GM12878 (cell line): Measurements from ENCODE around the gene SPATA31D1. TPM values are rescaled to one million over a fixed set of nuclear protein-coding genes. Genes with fewer than 3 reads are reported as not detected.

ENCODE experiments used
- ATAC-seq: fragments of 200-7000 bp; cut with Tn5 transposase; 3 replicates; pipeline ENCODE4 v1.9.1; 2020; ENCODE audit warnings: mild to moderate bottlenecking, moderate library complexity
- BruUV-seq: library from RNA; stranded (reverse); fragments of 400-500 nt; replicated peaks from 2 replicates; lab custom pipeline; 2021; lab: Mats Ljungman, UMichigan
- CTCF ChIA-PET: fragments of 300-600 bp; sonication (Branson Sonifier 250); formaldehyde crosslinking; extraction: SDS; loops from one replicate; lab custom pipeline; 2021; ENCODE audit warnings: inconsistent platforms; lab: Yijun Ruan, JAX
- POLR2A ChIA-PET: fragments of 350-600 bp; formaldehyde crosslinking; extraction: SDS; loops from one replicate; lab custom pipeline; 2021; ENCODE audit warnings: inconsistent platforms; lab: Charles Lee
- RAD21 ChIA-PET: fragments of 300-600 bp; sonication (Branson Sonifier 250); formaldehyde crosslinking; loops from one replicate; lab custom pipeline; 2023; ENCODE audit warnings: antibody characterized with exemption; ENCODE audit not compliant: unreplicated experiment; lab: Charles Lee
- SMC1A ChIA-PET: fragments of 300-600 bp; sonication (Branson Sonifier 250); formaldehyde crosslinking; loops from one replicate; lab custom pipeline; 2023; ENCODE audit not compliant: unreplicated experiment, uncharacterized antibody; lab: Charles Lee
- DNase-seq: peaks from one replicate; pipeline ENCODE4 v3.0.0-alpha.2; 2011; ENCODE audit warnings: low read depth, low spot score
- FAIRE-seq: peaks from 3 replicates; lab custom pipeline; 2011; peaks lifted over from hg19 to GRCh38; lab: Jason Lieb, UNC
- H2AFZ ChIP-seq: 2 replicates; pipeline ENCODE4 v1.6.0; 2011; ENCODE audit warnings: low read depth, low read length, control low read depth; ENCODE audit not compliant: control insufficient read depth
- H3K27ac ChIP-seq: 2 replicates; pipeline ENCODE4 v1.5.1; 2011; ENCODE audit warnings: control low read depth; ENCODE audit not compliant: control insufficient read depth, insufficient read depth
- H3K27me3 ChIP-seq, 2 experiments: replicated peaks in 1 of 2; 2 replicates each; pipeline versions ENCODE4 v1.6.0 to v1.6.1; 2011; ENCODE audit warnings: low read length in 1 of 2; ENCODE audit not compliant: control insufficient read depth in 2 of 2, insufficient read depth in 2 of 2
- H3K36me3 ChIP-seq, 2 experiments: 2 replicates each; pipeline ENCODE4 v1.5.1; 2011; ENCODE audit warnings: low read length in 1 of 2; ENCODE audit not compliant: control insufficient read depth in 2 of 2, insufficient read depth in 2 of 2
- H3K4me1 ChIP-seq: 2 replicates; pipeline ENCODE4 v1.6.1; 2011; ENCODE audit warnings: mild to moderate bottlenecking, low read length, moderate library complexity, mixed read lengths; ENCODE audit not compliant: control insufficient read depth, insufficient read depth
- H3K4me2 ChIP-seq: 2 replicates; pipeline ENCODE4 v1.6.0; 2011; ENCODE audit warnings: control low read depth; ENCODE audit not compliant: control insufficient read depth, insufficient read depth
- H3K4me3 ChIP-seq: fragments of 200-600 bp; sonication (generic); 2 replicates; pipeline ENCODE4 v1.5.1; 2016
- H3K79me2 ChIP-seq: 2 replicates; pipeline ENCODE4 v1.6.0; 2011; ENCODE audit warnings: low read length; ENCODE audit not compliant: control insufficient read depth, insufficient read depth
- H3K9ac ChIP-seq: 2 replicates; pipeline ENCODE4 v1.8.0; 2011; ENCODE audit warnings: low read length, control low read depth, mixed read lengths; ENCODE audit not compliant: control insufficient read depth, insufficient read depth
- H3K9me3 ChIP-seq: replicated peaks from 3 replicates; pipeline ENCODE4 v1.5.1; 2011; ENCODE audit warnings: mild to moderate bottlenecking, low read length; ENCODE audit not compliant: control insufficient read depth, insufficient read depth
- H4K20me1 ChIP-seq: 2 replicates; pipeline ENCODE4 v1.6.0; 2011; ENCODE audit not compliant: control insufficient read depth, insufficient read depth
- CEBPZ ChIP-seq: fragments of 150-350 bp; IDR thresholded peaks from 2 replicates; pipeline ENCODE4 v1.6.1; 2016; ENCODE audit warnings: low read depth, low read length
- CTCF ChIP-seq, 3 experiments: IDR thresholded peaks in 2 of 3; conservative IDR thresholded peaks in 1 of 3; 2 replicates each; pipeline ENCODE4 v1.5.1; 2011; ENCODE audit warnings: low read depth in 3 of 3, low read length in 3 of 3, mild to moderate bottlenecking in 3 of 3, control low read depth in 2 of 3, moderate library complexity in 2 of 3, inconsistent platforms in 1 of 3, mixed read lengths in 1 of 3; ENCODE audit not compliant: control insufficient read depth in 2 of 3, insufficient read depth in 1 of 3; ENCODE audit errors: extremely low read depth in 1 of 3
- E2F4 ChIP-seq: IDR thresholded peaks from 2 replicates; pipeline ENCODE4 v1.6.1; 2012; ENCODE audit warnings: low read depth, low read length, improper control_type of control experiment
- EGR1 ChIP-seq, 2 experiments: IDR thresholded peaks; 1 replicate in 1 of 2; 2 replicates in 1 of 2; pipeline ENCODE4 v1.6.1; 2011 to 2012; ENCODE audit warnings: low read depth in 2 of 2, low read length in 2 of 2, borderline replicate concordance in 1 of 2, mild to moderate bottlenecking in 1 of 2, moderate library complexity in 1 of 2
- FOS ChIP-seq: IDR thresholded peaks from 3 replicates; pipeline ENCODE4 v1.6.1; 2011; ENCODE audit warnings: borderline replicate concordance; ENCODE audit not compliant: insufficient read length; ENCODE audit errors: extremely low read depth
- MTA2 ChIP-seq: fragments of 450-650 bp; IDR thresholded peaks from 2 replicates; pipeline ENCODE4 v1.6.1; 2016; ENCODE audit warnings: low read depth, mild to moderate bottlenecking, moderate library complexity
- ZNF274 ChIP-seq: IDR thresholded peaks from one replicate; pipeline ENCODE4 v1.8.0; 2011; ENCODE audit not compliant: insufficient read length, insufficient read depth
- ZNF384 ChIP-seq: IDR thresholded peaks from 2 replicates; pipeline ENCODE4 v1.6.1; 2012; ENCODE audit warnings: low read depth, mild to moderate bottlenecking, low read length, improper control_type of control experiment, borderline replicate concordance
- ZNF622 ChIP-seq: fragments of 450-650 bp; IDR thresholded peaks from 2 replicates; pipeline ENCODE4 v1.6.1; 2017; ENCODE audit warnings: mild to moderate bottlenecking, inconsistent platforms
- ZZZ3 ChIP-seq: IDR thresholded peaks from 2 replicates; pipeline ENCODE4 v1.6.1; 2011; ENCODE audit warnings: low read depth; ENCODE audit not compliant: control insufficient read depth, insufficient read length
- WGBS: methylation state at CpG from one replicate; pipeline ENCODE4 v1.1.6; 2016; ENCODE audit warnings: low lambda C conversion rate; ENCODE audit not compliant: insufficient replicate concordance, insufficient coverage; ENCODE audit errors: missing lambda C conversion rate; 5-methylcytosine and 5-hydroxymethylcytosine counted together
- in situ Hi-C: fragments of 300-500 bp; cut with MboI; formaldehyde crosslinking; loops from 9 replicates; pipeline ENCODE4 v1.14.3; 2018; ENCODE audit warnings: mixed read lengths
- intact Hi-C: fragments of 100-400 bp; cut with micrococcal nuclease; formaldehyde crosslinking; loops from one replicate; pipeline ENCODE4 v1.14.2; 2022; ENCODE audit not compliant: unreplicated experiment
- polyA plus RNA-seq, 11 experiments: library from polyadenylated mRNA; depleted of rRNA in 4 of 11; unstranded in 6 of 11; stranded (reverse) in 5 of 11; fragments of >200 nt; fragmentation: Nextera tagmentation in 4 of 11; fragmentation: Illumina TruSeq in 1 of 11; extraction: Ambion mirVana in 4 of 11; extraction: Trizol in 1 of 11; gene quantifications; 1 replicate in 1 of 11; 2 replicates in 10 of 11; pipeline versions ENCODE4 v1.2.1 to v1.2.3, GENCODE V29; 2011 to 2016; ENCODE audit warnings: inconsistent platforms in 2 of 11, missing spikeins in 2 of 11, low read depth in 1 of 11
- total RNA-seq, 4 experiments: library from RNA; depleted of rRNA in 3 of 4; stranded (reverse); fragments of >200 nt in 3 of 4; fragmentation: Illumina TruSeq in 1 of 4; extraction: Trizol in 1 of 4; gene quantifications; 2 replicates each; pipeline versions ENCODE4 v1.2.1 to v1.2.3, GENCODE V29; 2013 to 2021
- TF ChIP-seq, protein P1 (sequence below): fragments of 450-650 bp; IDR thresholded peaks from 2 replicates; pipeline ENCODE4 v1.6.1; 2016; ENCODE audit warnings: mild to moderate bottlenecking

SPATA31D1 gene
- total and polyA plus RNA-seq, 10 of the 15 experiments (the other 5 are each of a cell fraction or from before 2014, with no cell fraction given) = 0.01 to 0.45 (median 0.05) TPM; not detected in 4

GRCh38 chr9:82031538-82032280, 43.1 kb downstream of the SPATA31D1 start (continued):
- TF ChIP-seq, protein P1, sequence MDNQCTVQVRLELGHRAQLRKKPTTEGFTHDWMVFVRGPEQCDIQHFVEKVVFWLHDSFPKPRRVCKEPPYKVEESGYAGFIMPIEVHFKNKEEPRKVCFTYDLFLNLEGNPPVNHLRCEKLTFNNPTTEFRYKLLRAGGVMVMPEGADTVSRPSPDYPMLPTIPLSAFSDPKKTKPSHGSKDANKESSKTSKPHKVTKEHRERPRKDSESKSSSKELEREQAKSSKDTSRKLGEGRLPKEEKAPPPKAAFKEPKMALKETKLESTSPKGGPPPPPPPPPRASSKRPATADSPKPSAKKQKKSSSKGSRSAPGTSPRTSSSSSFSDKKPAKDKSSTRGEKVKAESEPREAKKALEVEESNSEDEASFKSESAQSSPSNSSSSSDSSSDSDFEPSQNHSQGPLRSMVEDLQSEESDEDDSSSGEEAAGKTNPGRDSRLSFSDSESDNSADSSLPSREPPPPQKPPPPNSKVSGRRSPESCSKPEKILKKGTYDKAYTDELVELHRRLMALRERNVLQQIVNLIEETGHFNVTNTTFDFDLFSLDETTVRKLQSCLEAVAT = no peak

GRCh38 chr9:82034956-82035731, 46.6 kb downstream of the SPATA31D1 start:
- Histone ChIP-seq H2AFZ (no peak overlapping the region), H3K9ac (no peak overlapping the region), H3K9me3 (no peaks in the 10 kb centered on the region), H4K20me1 (no peaks in the 10 kb centered on the region), H3K4me3 (no peak overlapping the region), H3K27me3 (no peaks in the 10 kb centered on the region), H3K4me2 (no peak overlapping the region), H3K4me1 (no peaks in the 10 kb centered on the region), H3K36me3 (no peaks in the 10 kb centered on the region), H3K79me2 (no peaks in the 10 kb centered on the region), H3K27ac (no peak overlapping the region)
- FAIRE-seq (no peak), ATAC-seq (no peak), DNase-seq (no peak)
- ChIA-PET RAD21 (no interaction called here), POLR2A (no interaction called here), CTCF (no interaction called here), SMC1A (interaction anchor here (1.3 kb wide), 1 partner anchor 282 kb away, joined by 3 read pairs; no protein-coding TSS in a partner anchor)
- in situ Hi-C loops (no loop called here), intact Hi-C loops (no loop called here)
- BruUV-seq = no TSS peak
- 24% methylated on average over 5 of the region's 5 CpGs for WGBS
- no peak for TF ChIP-seq ZNF384
- TF ChIP-seq ZNF622 = no peak
- TF ChIP-seq ZZZ3 = no peak
- no peak for TF ChIP-seq E2F4
- TF ChIP-seq ZNF274 = no peak
- TF ChIP-seq CEBPZ = no peak
- no peak for TF ChIP-seq FOS
- no peak for TF ChIP-seq EGR1 (IDR thresholded peaks at IDR 0.05; ENCODE audit: borderline replicate concordance in 1 of 2, low read depth in 2 of 2, low read length in 2 of 2)
- no peak for TF ChIP-seq MTA2
- TF ChIP-seq CTCF (IDR thresholded peaks at IDR 0.05 in 2 of 3, conservative IDR thresholded peaks at IDR 0.05 in 1 of 3; ENCODE audit: control insufficient read depth in 2 of 3, extremely low read depth in 1 of 3, insufficient read depth in 1 of 3, low read depth in 3 of 3, low read length in 3 of 3) = no peak
